Fibroblast of skin of abdomen (primary cell): Measurements from ENCODE around the gene TRIML1. TPM values are rescaled to one million over a fixed set of nuclear protein-coding genes. Genes with fewer than 3 reads are reported as not detected.

Source experiments
- DNase-seq: peaks from one replicate; pipeline ENCODE4 v3.0.0-alpha.2; 2013
- polyA plus RNA-seq, 2 experiments: library from polyadenylated mRNA; unstranded; fragments of 120-200 nt; gene quantifications; one replicate each; pipeline ENCODE4 v1.2.1, GENCODE V29; 2013; ENCODE audit not compliant: insufficient read length in 2 of 2

TRIML1 gene
- polyA plus RNA-seq (2013, experiment 1 of 2; ENCODE audit: insufficient read length) = not detected
- polyA plus RNA-seq (2013, experiment 2 of 2; ENCODE audit: insufficient read length) = not detected

GRCh38 chr4:188139141-188139540 lies at the start of gene TRIML1:
Gene TRIML1, plus strand, starts transcription at chr4:188139441. Its CDS starts 118 bp downstream, at chr4:188139559.
- DNase-seq = no peak

GRCh38 chr4:188092824-188093223 lies 46.4 kb upstream of the TRIML1 start:
- peak; percentile 23 for DNase-seq

GRCh38 chr4:188106454-188106853 lies 32.8 kb upstream of the TRIML1 start:
- DNase-seq = no peak

GRCh38 chr4:188107931-188108843 lies 31.1 kb upstream of the TRIML1 start:
- peak; percentile 40 for DNase-seq

- DNase-seq = peak; percentile 41
Observed at GRCh38 chr4:188109157-188109755, 30.0 kb upstream of the TRIML1 start, which contains the start of gene TRIML2. Gene TRIML2, minus strand, starts transcription at chr4:188109603. Its CDS starts 4,235 bp downstream, at chr4:188105368.

GRCh38 chr4:188110036-188110435 lies 29.2 kb upstream of the TRIML1 start:
- DNase-seq = peak; percentile 19

GRCh38 chr4:188110741-188111471 lies 28.3 kb upstream of the TRIML1 start:
- peak; percentile 32 for DNase-seq

GRCh38 chr4:188111955-188112354 lies 27.3 kb upstream of the TRIML1 start:
- no peak for DNase-seq

GRCh38 chr4:188113156-188113555 lies 26.1 kb upstream of the TRIML1 start:
- DNase-seq = no peak

- no peak for DNase-seq
Observed at GRCh38 chr4:188117631-188118324, 21.5 kb upstream of the TRIML1 start.

GRCh38 chr4:188121530-188121929 lies 17.7 kb upstream of the TRIML1 start:
- no peak for DNase-seq

GRCh38 chr4:188127214-188127874 lies 11.9 kb upstream of the TRIML1 start:
- DNase-seq = peak; percentile 88

GRCh38 chr4:188130355-188130754 lies 8.9 kb upstream of the TRIML1 start:
- DNase-seq = no peak

GRCh38 chr4:188132232-188132631 lies 7.0 kb upstream of the TRIML1 start:
- DNase-seq = no peak

- no peak for DNase-seq
Observed at GRCh38 chr4:188138227-188138626, 1.0 kb upstream of the TRIML1 start.

GRCh38 chr4:188139671-188140070 lies 430 bp downstream of the TRIML1 start:
- no peak for DNase-seq

- DNase-seq = peak; percentile 10
Observed at GRCh38 chr4:188143731-188144130, 4.5 kb downstream of the TRIML1 start.

GRCh38 chr4:188145601-188146000 lies 6.4 kb downstream of the TRIML1 start:
- peak; percentile 33 for DNase-seq

- DNase-seq = no peak
Observed at GRCh38 chr4:188146618-188147017, 7.4 kb downstream of the TRIML1 start.

- DNase-seq = no peak
Observed at GRCh38 chr4:188147176-188147575, 7.9 kb downstream of the TRIML1 start.

GRCh38 chr4:188147776-188148175 lies 8.5 kb downstream of the TRIML1 start:
- DNase-seq = peak; percentile 12
